ENCODE data around the gene USO1.

- no peak for TF ChIP-seq EZH2 (IDR thresholded peaks at IDR 0.05; ENCODE audit: insufficient read depth, poor library complexity, severe bottlenecking)
- no peak for TF ChIP-seq EZH2phosphoT487 (IDR thresholded peaks at IDR 0.05; ENCODE audit: insufficient read depth, low read depth)
These were observed 44.7 kb downstream of the USO1 start for GRCh38 chr4:75769036-75769435.
